Activated B cell treated with CpG ODN at 0.5 μM for 24 hours (primary cell): ENCODE data around the gene RAP1GAP2. TPM values are rescaled to one million over a fixed set of nuclear protein-coding genes. Genes with fewer than 3 reads are reported as not detected.

Experiments
- ATAC-seq: fragments of 200-7000 bp; cut with Tn5 transposase; one replicate; pipeline ENCODE4 v1.10.0; 2021; ENCODE audit warnings: low read depth, mild to moderate bottlenecking, moderate library complexity
- CTCF ChIA-PET: fragments of 350-600 bp; sonication (Branson Sonifier 250); formaldehyde crosslinking; loops from one replicate; lab custom pipeline; 2021; ENCODE audit warnings: antibody characterized with exemption; lab: Charles Lee
- POLR2A ChIA-PET: fragments of 350-600 bp; sonication (Branson Sonifier 250); formaldehyde crosslinking; loops from one replicate; lab custom pipeline; 2021; ENCODE audit warnings: antibody characterized with exemption; lab: Charles Lee
- DNase-seq: peaks from one replicate; pipeline ENCODE4 v3.0.0; 2022
- H3K27ac Mint-ChIP-seq: one replicate; pipeline ENCODE4 v1.8.0; 2020; ENCODE audit warnings: mixed read lengths
- H3K27me3 Mint-ChIP-seq: one replicate; pipeline ENCODE4 v1.8.0; 2021; ENCODE audit warnings: mixed read lengths
- H3K36me3 Mint-ChIP-seq: one replicate; pipeline ENCODE4 v1.8.0; 2021; ENCODE audit warnings: low read depth, mixed read lengths
- H3K4me1 Mint-ChIP-seq: one replicate; pipeline ENCODE4 v1.8.0; 2021; ENCODE audit warnings: mixed read lengths
- H3K4me3 Mint-ChIP-seq: one replicate; pipeline ENCODE4 v1.8.0; 2020; ENCODE audit warnings: mild to moderate bottlenecking, mixed read lengths
- H3K9me3 Mint-ChIP-seq: one replicate; pipeline ENCODE4 v1.8.0; 2020; ENCODE audit warnings: mixed read lengths
- CTCF ChIP-seq: fragments of 200-600 bp; IDR thresholded peaks from one replicate; pipeline ENCODE4 v1.8.0; 2022; ENCODE audit warnings: antibody characterized with exemption, mild to moderate bottlenecking
- intact Hi-C: fragments of 100-400 bp; cut with micrococcal nuclease; formaldehyde crosslinking; loops from one replicate; pipeline ENCODE4 v1.15.1; 2024
- total RNA-seq: library from RNA; stranded (reverse); gene quantifications from 2 replicates; pipeline ENCODE4 v1.2.3, GENCODE V29; 2022

RAP1GAP2 gene
- total RNA-seq, 1 donor from 2014 or later = 2.6 TPM

- Mint-ChIP-seq H3K4me3 (no peak overlapping the region), H3K4me1 (peaks cover under 1% of the 10 kb centered on the region), H3K27me3 (no peaks in the 10 kb centered on the region), H3K36me3 (peaks cover 8% of the 10 kb centered on the region), H3K9me3 (no peaks in the 10 kb centered on the region), H3K27ac (no peak overlapping the region)
- ChIA-PET POLR2A (no interaction called here), CTCF (no interaction called here)
- intact Hi-C loops = no loop called here
- ATAC-seq (no peak), DNase-seq (no peak)
- TF ChIP-seq CTCF = no peak
These were observed 97.2 kb downstream of the RAP1GAP2 start for GRCh38 chr17:2893422-2893914.

GRCh38 chr17:2894782-2895181 is 98.5 kb downstream of the RAP1GAP2 start:
- Mint-ChIP-seq H3K27me3 (no peaks in the 10 kb centered on the region), H3K4me3 (no peak overlapping the region), H3K4me1 (no peaks in the 10 kb centered on the region), H3K27ac (no peak overlapping the region), H3K9me3 (no peaks in the 10 kb centered on the region), H3K36me3 (peaks cover 8% of the 10 kb centered on the region)
- ChIA-PET POLR2A (no interaction called here), CTCF (no interaction called here)
- DNase-seq = no peak
- no peak for TF ChIP-seq CTCF
- no peak for ATAC-seq
- intact Hi-C loops = no loop called here

- ATAC-seq (no peak), DNase-seq (no peak)
- H3K4me3 Mint-ChIP-seq = no peak overlapping the region
- ChIA-PET CTCF (no interaction called here), POLR2A (no interaction called here)
- H3K27me3 Mint-ChIP-seq = no peaks in the 10 kb centered on the region
- H3K4me1 Mint-ChIP-seq = no peaks in the 10 kb centered on the region
- no peak overlapping the region for H3K27ac Mint-ChIP-seq
- TF ChIP-seq CTCF = no peak
- H3K9me3 Mint-ChIP-seq = no peaks in the 10 kb centered on the region
- intact Hi-C loops = no loop called here
- peaks cover 5% of the 10 kb centered on the region for H3K36me3 Mint-ChIP-seq
These were observed 101.4 kb downstream of the RAP1GAP2 start for GRCh38 chr17:2897605-2898004.

GRCh38 chr17:2898255-2898926 is 102.2 kb downstream of the RAP1GAP2 start:
- ChIA-PET CTCF (no interaction called here), POLR2A (no interaction called here)
- H3K9me3 Mint-ChIP-seq = no peaks in the 10 kb centered on the region
- no peaks in the 10 kb centered on the region for H3K27me3 Mint-ChIP-seq
- intact Hi-C loops = no loop called here
- H3K4me3 Mint-ChIP-seq = no peak overlapping the region
- H3K4me1 Mint-ChIP-seq = no peaks in the 10 kb centered on the region
- TF ChIP-seq CTCF = no peak
- no peak overlapping the region for H3K27ac Mint-ChIP-seq
- ATAC-seq = no peak
- peaks cover 5% of the 10 kb centered on the region for H3K36me3 Mint-ChIP-seq
- DNase-seq = no peak

GRCh38 chr17:2899906-2900305 is 103.7 kb downstream of the RAP1GAP2 start:
- DNase-seq = no peak
- H3K4me3 Mint-ChIP-seq = no peak overlapping the region
- TF ChIP-seq CTCF = no peak
- CTCF ChIA-PET = no interaction called here
- H3K9me3 Mint-ChIP-seq = no peaks in the 10 kb centered on the region
- H3K27ac Mint-ChIP-seq = no peak overlapping the region
- H3K36me3 Mint-ChIP-seq = peaks cover 5% of the 10 kb centered on the region
- H3K27me3 Mint-ChIP-seq = no peaks in the 10 kb centered on the region
- POLR2A ChIA-PET = no interaction called here
- no peak for ATAC-seq
- intact Hi-C loops = no loop called here
- H3K4me1 Mint-ChIP-seq = no peaks in the 10 kb centered on the region
